Subcutaneous adipose tissue (tissue), 4 donors: Measurements from ENCODE around the gene BRI3. TPM values are rescaled to one million over a fixed set of nuclear protein-coding genes. Genes with fewer than 3 reads are reported as not detected.

Source experiments
- CTCF ChIP-seq: fragments of 450-650 bp; IDR thresholded peaks from one replicate; pipeline ENCODE4 v1.5.1; 2016; ENCODE audit warnings: low read depth, mild to moderate bottlenecking, control low read depth, antibody characterized with exemption, moderate library complexity
- total RNA-seq, 4 donors: library from RNA; depleted of rRNA; stranded (reverse); fragments of >200 nt; gene quantifications; one replicate each; pipeline ENCODE4 v1.1.0, GENCODE V29; 2016

BRI3 gene
- total RNA-seq, 4 donors from 2014 or later, result 69.3 to 106 (median 82.5) TPM

GRCh38 chr7:98295467-98296192 is 14.1 kb downstream of the BRI3 start:
- no peak for TF ChIP-seq CTCF

- no peak for TF ChIP-seq CTCF
Observed at GRCh38 chr7:98296833-98297232, 15.3 kb downstream of the BRI3 start.

- TF ChIP-seq CTCF, result no peak
Observed at GRCh38 chr7:98297626-98298286, 16.3 kb downstream of the BRI3 start.

GRCh38 chr7:98300595-98301372 is 19.3 kb downstream of the BRI3 start:
- TF ChIP-seq CTCF, result no peak

- TF ChIP-seq CTCF, result no peak
Observed at GRCh38 chr7:98301693-98302470, 20.4 kb downstream of the BRI3 start.

- no peak for TF ChIP-seq CTCF
Observed at GRCh38 chr7:98303176-98303865, 21.8 kb downstream of the BRI3 start.
